ENCODE data around the gene PTS.

PTS gene

GRCh38 chr11:112266410-112266778 is 40.2 kb downstream of the PTS start:
- DNase-seq = no peak

- DNase-seq = no peak
These were observed 41.0 kb downstream of the PTS start for GRCh38 chr11:112267188-112267591.

- no peak for DNase-seq
These were observed 42.2 kb downstream of the PTS start for GRCh38 chr11:112268406-112268805.

- DNase-seq = no peak
These were observed 42.9 kb downstream of the PTS start for GRCh38 chr11:112269139-112269538.

- DNase-seq = peak; percentile 80
These were observed 44.4 kb downstream of the PTS start for GRCh38 chr11:112270551-112271180.

GRCh38 chr11:112271242-112271641 is 45.0 kb downstream of the PTS start:
- no peak for DNase-seq

GRCh38 chr11:112273066-112273465 is 46.8 kb downstream of the PTS start:
- no peak for DNase-seq

GRCh38 chr11:112274007-112274783 is 48.0 kb downstream of the PTS start:
- no peak for DNase-seq

- DNase-seq = no peak
These were observed 50.8 kb downstream of the PTS start for GRCh38 chr11:112277029-112277428.

GRCh38 chr11:112277941-112278340 is 51.7 kb downstream of the PTS start:
- no peak for DNase-seq

- no peak for DNase-seq
These were observed 52.6 kb downstream of the PTS start for GRCh38 chr11:112278803-112279202.

GRCh38 chr11:112279901-112280267 is 53.7 kb downstream of the PTS start:
- DNase-seq = peak; percentile 72

GRCh38 chr11:112280268-112281126 is 54.3 kb downstream of the PTS start:
- DNase-seq = peak; percentile 94

GRCh38 chr11:112281726-112282125 is 55.5 kb downstream of the PTS start:
- DNase-seq = no peak

Data from DMS53 (cell line).